Epidermal melanocyte (primary cell): ENCODE results near the gene CISD3.

Experiments
- DNase-seq: peaks from one replicate; pipeline ENCODE4 v3.0.0; 2011; ENCODE audit warnings: low spot score; ENCODE audit not compliant: insufficient read length

Gene CISD3

GRCh38 chr17:38773258-38773657 is 43.1 kb downstream of the CISD3 start:
- no peak for DNase-seq

GRCh38 chr17:38777641-38778250 is 47.6 kb downstream of the CISD3 start:
- DNase-seq: no peak

- no peak for DNase-seq
These were observed 50.0 kb downstream of the CISD3 start for GRCh38 chr17:38779965-38780752.

- no peak for DNase-seq
These were observed 53.1 kb downstream of the CISD3 start for GRCh38 chr17:38783227-38783626.
